Measurements from ENCODE around the gene MYF5. TPM values are rescaled to one million over a fixed set of nuclear protein-coding genes. Genes with fewer than 3 reads are reported as not detected.

The MYF5 gene
- total RNA-seq, 1 donor from 2014 or later, result 101 TPM

DNA sequence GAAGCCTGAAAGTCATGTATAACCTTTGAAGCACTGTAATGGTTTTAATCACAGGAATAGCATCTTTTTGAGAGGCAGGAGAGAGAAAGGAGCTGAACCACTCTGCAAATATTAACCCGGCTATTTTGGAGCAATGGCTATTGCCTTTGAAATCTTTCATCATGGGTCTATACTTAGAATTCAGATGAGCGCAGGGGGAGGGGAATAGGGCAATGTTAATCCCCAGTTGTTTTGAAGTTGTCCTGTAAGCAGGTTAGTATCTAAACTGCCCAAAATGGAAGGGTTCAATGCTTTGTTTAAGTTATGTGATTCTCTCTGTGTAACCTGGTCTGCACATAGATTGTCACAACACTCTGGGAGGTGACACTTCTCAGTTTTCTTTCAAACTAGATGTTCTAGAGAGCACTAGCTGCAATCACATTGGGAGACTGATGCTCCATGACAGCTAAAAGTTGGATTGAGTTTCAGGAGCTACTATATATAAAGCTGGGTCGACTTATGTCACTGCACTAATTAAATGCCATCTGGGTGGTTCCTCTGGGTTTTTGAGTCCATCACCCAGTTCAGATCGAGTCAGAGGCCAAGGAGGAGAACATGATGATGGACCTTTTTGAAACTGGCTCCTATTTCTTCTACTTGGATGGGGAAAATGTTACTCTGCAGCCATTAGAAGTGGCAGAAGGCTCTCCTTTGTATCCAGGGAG is 9.4 kb upstream of the MYF5 start, which contains the start of gene MYF6:
TSS of gene MYF6 (plus strand) at position 509 of the 704 bp plus-strand sequence. CDS start at position 595, 86 bp downstream.
- peak; percentile 79 for DNase-seq (ENCODE audit: low read depth)

DNA sequence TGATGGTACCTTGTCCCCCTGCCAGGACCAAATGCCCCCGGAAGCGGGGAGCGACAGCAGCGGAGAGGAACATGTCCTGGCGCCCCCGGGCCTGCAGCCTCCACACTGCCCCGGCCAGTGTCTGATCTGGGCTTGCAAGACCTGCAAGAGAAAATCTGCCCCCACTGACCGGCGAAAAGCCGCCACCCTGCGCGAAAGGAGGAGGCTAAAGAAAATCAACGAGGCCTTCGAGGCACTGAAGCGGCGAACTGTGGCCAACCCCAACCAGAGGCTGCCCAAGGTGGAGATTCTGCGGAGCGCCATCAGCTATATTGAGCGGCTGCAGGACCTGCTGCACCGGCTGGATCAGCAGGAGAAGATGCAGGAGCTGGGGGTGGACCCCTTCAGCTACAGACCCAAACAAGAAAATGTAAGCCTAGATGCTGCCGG is 8.9 kb upstream of the MYF5 start:
- DNase-seq (ENCODE audit: low read depth), result no peak

- DNase-seq (ENCODE audit: low read depth), result peak; percentile 78
Measured at GRCh38 chr12:80708259-80708974, 8.3 kb upstream of the MYF5 start.

DNA sequence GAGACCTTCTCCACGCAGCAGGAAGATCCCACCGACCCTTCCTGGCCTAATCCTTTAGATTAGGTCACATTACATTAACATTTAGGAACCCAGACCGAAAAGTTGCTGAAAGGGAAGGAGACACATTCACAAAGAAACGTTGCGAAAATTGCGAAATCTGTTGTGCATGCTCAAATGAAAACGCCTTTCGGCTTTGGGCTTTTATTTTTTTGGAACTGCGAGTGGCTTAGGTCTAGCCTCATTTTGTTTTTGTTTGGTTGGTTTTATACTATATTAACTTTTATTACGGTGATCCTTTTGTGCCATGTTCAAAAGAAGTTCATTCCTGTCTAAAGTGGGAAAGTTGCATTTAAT is 7.8 kb upstream of the MYF5 start:
- DNase-seq (ENCODE audit: low read depth), result no peak

GRCh38 chr12:80709811-80710726 is 6.6 kb upstream of the MYF5 start:
- peak; percentile 92 for DNase-seq (ENCODE audit: low read depth)

- peak; percentile 48 for DNase-seq (ENCODE audit: low read depth)
Measured at GRCh38 chr12:80710727-80711449, 5.8 kb upstream of the MYF5 start.

GRCh38 chr12:80711866-80712265 is 4.8 kb upstream of the MYF5 start:
- DNase-seq (ENCODE audit: low read depth), result peak; percentile 51

GRCh38 chr12:80712866-80713265 is 3.8 kb upstream of the MYF5 start:
- peak; percentile 57 for DNase-seq (ENCODE audit: low read depth)

GRCh38 chr12:80713419-80713818 is 3.3 kb upstream of the MYF5 start:
- DNase-seq (ENCODE audit: low read depth), result peak; percentile 68

- DNase-seq (ENCODE audit: low read depth), result peak; percentile 86
Measured at GRCh38 chr12:80714055-80714454, 2.7 kb upstream of the MYF5 start.

DNA sequence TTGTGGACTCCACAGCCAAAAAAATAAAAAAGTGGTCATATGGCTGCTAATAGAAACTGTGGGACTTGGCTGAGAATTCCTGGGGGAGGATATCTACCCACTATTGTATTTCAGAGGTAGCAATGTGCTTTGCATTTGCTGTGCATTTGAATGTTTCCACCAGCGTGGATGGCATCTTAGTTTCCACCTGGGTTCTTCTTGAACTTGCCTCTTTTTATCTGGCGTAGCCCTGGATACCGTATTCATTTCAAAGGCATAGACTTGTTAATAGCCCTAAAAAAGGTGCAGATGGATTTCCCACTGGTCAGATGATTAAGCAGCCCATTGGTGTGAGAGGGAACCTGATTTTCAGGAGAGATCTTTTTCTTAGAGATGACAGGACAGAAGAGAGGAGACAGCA is 1.9 kb upstream of the MYF5 start:
- DNase-seq (ENCODE audit: low read depth), result peak; percentile 67

GRCh38 chr12:80715713-80716249 is 931 bp upstream of the MYF5 start:
- DNase-seq (ENCODE audit: low read depth), result no peak

GRCh38 chr12:80717856-80718255 is 1.1 kb downstream of the MYF5 start:
- DNase-seq (ENCODE audit: low read depth), result peak; percentile 61

GRCh38 chr12:80720516-80720915 is 3.8 kb downstream of the MYF5 start:
- DNase-seq (ENCODE audit: low read depth), result peak; percentile 42

GRCh38 chr12:80721326-80721725 is 4.6 kb downstream of the MYF5 start:
- peak; percentile 47 for DNase-seq (ENCODE audit: low read depth)

- no peak for DNase-seq (ENCODE audit: low read depth)
Measured at GRCh38 chr12:80745851-80746505, 29.3 kb downstream of the MYF5 start.

DNA sequence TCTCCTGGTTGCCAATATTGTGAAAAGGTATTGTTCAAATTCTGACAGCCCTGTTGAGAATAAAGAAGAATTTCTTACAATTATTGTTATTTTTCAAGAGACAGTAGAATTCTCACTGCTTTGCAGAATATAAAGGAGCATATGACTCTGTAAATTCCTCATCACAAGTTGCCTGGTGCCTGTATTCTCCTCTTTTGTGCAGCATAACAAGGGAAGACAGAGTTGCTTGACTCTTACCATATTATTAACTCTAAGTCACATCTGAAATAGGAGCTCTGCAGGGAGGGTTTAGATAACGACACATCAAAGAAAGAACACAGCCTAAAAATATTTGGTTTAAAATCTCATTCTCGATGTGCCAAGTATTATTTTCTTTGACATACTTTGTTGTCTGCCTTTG is 31.1 kb downstream of the MYF5 start:
- DNase-seq (ENCODE audit: low read depth), result no peak

DNA sequence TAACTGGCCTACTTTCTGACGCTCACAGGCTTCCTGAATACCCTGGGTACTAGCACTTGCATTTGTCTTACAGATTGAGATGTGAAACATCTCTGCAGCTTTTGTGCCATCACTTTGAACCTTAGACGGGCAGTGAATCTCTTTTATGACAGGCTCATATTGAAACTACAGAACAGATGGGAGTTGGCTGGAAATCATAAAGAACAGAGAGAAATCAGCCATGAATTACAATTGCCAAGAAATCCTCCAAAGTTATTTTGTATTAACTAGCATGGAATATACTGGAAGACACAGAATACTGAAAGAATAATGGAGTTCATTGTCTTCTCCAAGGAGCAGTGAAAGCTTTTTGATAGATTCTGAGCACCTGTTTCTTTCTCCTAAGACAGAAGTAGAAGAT is 32.7 kb downstream of the MYF5 start:
- DNase-seq (ENCODE audit: low read depth), result no peak

GRCh38 chr12:80752464-80752863 is 35.8 kb downstream of the MYF5 start:
- DNase-seq (ENCODE audit: low read depth), result no peak

DNA sequence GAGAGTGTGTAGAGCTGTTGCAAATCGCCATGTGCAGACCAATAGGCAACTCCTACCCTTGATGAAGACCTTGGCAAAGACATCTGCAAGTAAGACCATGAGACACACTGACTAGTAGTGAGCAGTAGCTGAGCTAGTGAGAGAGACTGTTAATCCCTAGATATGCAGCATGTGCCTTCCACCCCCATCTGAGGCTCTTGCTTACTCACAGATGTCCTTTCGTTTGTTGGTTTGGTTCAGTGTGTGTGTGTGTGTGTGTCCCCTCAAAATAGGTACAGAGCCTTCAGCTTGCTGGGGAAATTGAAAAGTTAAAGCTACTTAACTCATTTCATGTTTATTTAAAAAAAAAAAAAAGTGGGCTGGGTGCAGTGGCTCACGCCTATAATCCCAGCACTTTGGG is 37.6 kb downstream of the MYF5 start:
- DNase-seq (ENCODE audit: low read depth), result no peak

Data from myocyte (in vitro differentiated cells).